Measurements from ENCODE around the gene MYL4. TPM values are rescaled to one million over a fixed set of nuclear protein-coding genes. Genes with fewer than 3 reads are reported as not detected.

MYL4 gene
- total RNA-seq, 1 experiment from 2014 or later = 0.49 TPM

- Histone ChIP-seq H3K9me3 (ENCODE audit: control insufficient read depth, insufficient read depth, low read depth, low read length) (no peaks in the 10 kb centered on the region), H3K36me3 (ENCODE audit: control insufficient read depth, insufficient read depth, low read length) (no peaks in the 10 kb centered on the region), H3K27me3 (ENCODE audit: control insufficient read depth, insufficient read depth, low read length) (no peaks in the 10 kb centered on the region), H3K4me3 (ENCODE audit: low read depth in 2 of 2, low read length in 2 of 2) (no peak overlapping the region), H3K27ac (ENCODE audit: low read length) (no peak overlapping the region), H3K4me1 (ENCODE audit: control insufficient read depth, insufficient read depth, low read length) (peaks cover 1% of the 10 kb centered on the region; the same call in 1 of the 2 replicates)
- ATAC-seq (no peak), DNase-seq (ENCODE audit: low read depth, low spot score) (no peak)
- no TSS peak for BruUV-seq (replicated peaks)
- TF ChIP-seq TCF7L2 (IDR thresholded peaks at IDR 0.05; ENCODE audit: low read depth, low read length) = no peak
- TF ChIP-seq, protein P1, sequence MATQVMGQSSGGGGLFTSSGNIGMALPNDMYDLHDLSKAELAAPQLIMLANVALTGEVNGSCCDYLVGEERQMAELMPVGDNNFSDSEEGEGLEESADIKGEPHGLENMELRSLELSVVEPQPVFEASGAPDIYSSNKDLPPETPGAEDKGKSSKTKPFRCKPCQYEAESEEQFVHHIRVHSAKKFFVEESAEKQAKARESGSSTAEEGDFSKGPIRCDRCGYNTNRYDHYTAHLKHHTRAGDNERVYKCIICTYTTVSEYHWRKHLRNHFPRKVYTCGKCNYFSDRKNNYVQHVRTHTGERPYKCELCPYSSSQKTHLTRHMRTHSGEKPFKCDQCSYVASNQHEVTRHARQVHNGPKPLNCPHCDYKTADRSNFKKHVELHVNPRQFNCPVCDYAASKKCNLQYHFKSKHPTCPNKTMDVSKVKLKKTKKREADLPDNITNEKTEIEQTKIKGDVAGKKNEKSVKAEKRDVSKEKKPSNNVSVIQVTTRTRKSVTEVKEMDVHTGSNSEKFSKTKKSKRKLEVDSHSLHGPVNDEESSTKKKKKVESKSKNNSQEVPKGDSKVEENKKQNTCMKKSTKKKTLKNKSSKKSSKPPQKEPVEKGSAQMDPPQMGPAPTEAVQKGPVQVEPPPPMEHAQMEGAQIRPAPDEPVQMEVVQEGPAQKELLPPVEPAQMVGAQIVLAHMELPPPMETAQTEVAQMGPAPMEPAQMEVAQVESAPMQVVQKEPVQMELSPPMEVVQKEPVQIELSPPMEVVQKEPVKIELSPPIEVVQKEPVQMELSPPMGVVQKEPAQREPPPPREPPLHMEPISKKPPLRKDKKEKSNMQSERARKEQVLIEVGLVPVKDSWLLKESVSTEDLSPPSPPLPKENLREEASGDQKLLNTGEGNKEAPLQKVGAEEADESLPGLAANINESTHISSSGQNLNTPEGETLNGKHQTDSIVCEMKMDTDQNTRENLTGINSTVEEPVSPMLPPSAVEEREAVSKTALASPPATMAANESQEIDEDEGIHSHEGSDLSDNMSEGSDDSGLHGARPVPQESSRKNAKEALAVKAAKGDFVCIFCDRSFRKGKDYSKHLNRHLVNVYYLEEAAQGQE (IDR thresholded peaks at IDR 0.05; ENCODE audit: insufficient read depth in 1 of 2, low read depth in 2 of 2, low read length in 1 of 2) = no peak
- no peak for TF ChIP-seq POLR2AphosphoS5 (IDR thresholded peaks at IDR 0.05; ENCODE audit: low read depth, low read length)
- intact Hi-C loops (cut with micrococcal nuclease; ENCODE audit: unreplicated experiment) = no loop called here
- ChIA-PET POLR2A (interaction anchor here (0.6 kb wide), 1 partner anchor 240 kb away, joined by 8 read pairs; no protein-coding TSS in a partner anchor), CTCF (no interaction called here)
- in situ Hi-C loops (cut with HindIII; ENCODE audit: low pct_unique_long_range_greater_than_20kb, low sequenced_read_pairs) = no loop called here
Observed at GRCh38 chr17:47220531-47220999, 11.4 kb downstream of the MYL4 start.

DNA sequence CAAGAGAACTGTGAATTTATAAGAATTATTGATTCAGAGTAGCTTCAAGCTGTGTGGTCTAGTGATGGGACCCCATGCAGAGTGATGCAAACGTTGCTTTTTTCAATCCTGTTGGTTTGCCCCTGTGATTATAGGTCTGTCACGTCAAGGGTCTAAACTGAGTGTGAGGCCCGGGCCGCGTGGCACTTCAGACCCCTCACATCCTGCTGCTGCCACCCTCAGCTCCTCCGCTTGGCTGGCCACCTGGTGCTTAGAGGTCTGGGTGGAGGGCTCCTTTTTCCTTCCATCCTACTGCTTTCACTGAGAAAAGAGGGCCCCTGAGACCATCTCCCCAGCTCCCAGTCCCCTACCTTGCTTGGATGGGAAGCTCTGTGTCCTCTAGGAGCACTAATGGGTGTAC lies 12.0 kb downstream of the MYL4 start:
- no peaks in the 10 kb centered on the region for H3K27me3 ChIP-seq (ENCODE audit: control insufficient read depth, insufficient read depth, low read length)
- DNase-seq (ENCODE audit: low read depth, low spot score) = no peak
- H3K4me1 ChIP-seq (ENCODE audit: control insufficient read depth, insufficient read depth, low read length) = peaks cover 3% of the 10 kb centered on the region; the same call in 1 of the 2 replicates
- ChIA-PET POLR2A (no interaction called here), CTCF (no interaction called here)
- TF ChIP-seq SIN3A (IDR thresholded peaks at IDR 0.05; ENCODE audit: borderline replicate concordance, insufficient read depth, low read depth, low read length) = no peak
- TF ChIP-seq, protein P1 (IDR thresholded peaks at IDR 0.05; ENCODE audit: insufficient read depth in 1 of 2, low read depth in 2 of 2, low read length in 1 of 2) = no peak
- TF ChIP-seq, protein P2, sequence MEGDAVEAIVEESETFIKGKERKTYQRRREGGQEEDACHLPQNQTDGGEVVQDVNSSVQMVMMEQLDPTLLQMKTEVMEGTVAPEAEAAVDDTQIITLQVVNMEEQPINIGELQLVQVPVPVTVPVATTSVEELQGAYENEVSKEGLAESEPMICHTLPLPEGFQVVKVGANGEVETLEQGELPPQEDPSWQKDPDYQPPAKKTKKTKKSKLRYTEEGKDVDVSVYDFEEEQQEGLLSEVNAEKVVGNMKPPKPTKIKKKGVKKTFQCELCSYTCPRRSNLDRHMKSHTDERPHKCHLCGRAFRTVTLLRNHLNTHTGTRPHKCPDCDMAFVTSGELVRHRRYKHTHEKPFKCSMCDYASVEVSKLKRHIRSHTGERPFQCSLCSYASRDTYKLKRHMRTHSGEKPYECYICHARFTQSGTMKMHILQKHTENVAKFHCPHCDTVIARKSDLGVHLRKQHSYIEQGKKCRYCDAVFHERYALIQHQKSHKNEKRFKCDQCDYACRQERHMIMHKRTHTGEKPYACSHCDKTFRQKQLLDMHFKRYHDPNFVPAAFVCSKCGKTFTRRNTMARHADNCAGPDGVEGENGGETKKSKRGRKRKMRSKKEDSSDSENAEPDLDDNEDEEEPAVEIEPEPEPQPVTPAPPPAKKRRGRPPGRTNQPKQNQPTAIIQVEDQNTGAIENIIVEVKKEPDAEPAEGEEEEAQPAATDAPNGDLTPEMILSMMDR (IDR thresholded peaks at IDR 0.05) = no peak
- TF ChIP-seq POLR2AphosphoS5 (IDR thresholded peaks at IDR 0.05; ENCODE audit: low read depth, low read length) = no peak
- TF ChIP-seq TCF7L2 (IDR thresholded peaks at IDR 0.05; ENCODE audit: low read depth, low read length) = no peak
- no TSS peak for BruUV-seq (replicated peaks)
- in situ Hi-C loops (cut with HindIII; ENCODE audit: low pct_unique_long_range_greater_than_20kb, low sequenced_read_pairs) (no loop called here), intact Hi-C loops (cut with micrococcal nuclease; ENCODE audit: unreplicated experiment) (no loop called here)
- ATAC-seq = no peak
- no peaks in the 10 kb centered on the region for H3K36me3 ChIP-seq (ENCODE audit: control insufficient read depth, insufficient read depth, low read length)
- no peaks in the 10 kb centered on the region for H3K9me3 ChIP-seq (ENCODE audit: control insufficient read depth, insufficient read depth, low read depth, low read length)
- H3K27ac ChIP-seq (ENCODE audit: low read length) = no peak overlapping the region
- no peak overlapping the region for H3K4me3 ChIP-seq (ENCODE audit: low read depth in 2 of 2, low read length in 2 of 2)
